GM18507 (cell line): ENCODE results near the gene SLC30A10.
A peak's percentile ranks its signal among the peaks of the same experiment; 100 is the strongest.
"Not testable (repeated sequence)": the region's sequence is repeated elsewhere in the genome, so short reads cannot be mapped to it uniquely, and the experiment has no call there.

Experiments used
- DNase-seq: peaks from one replicate; pipeline ENCODE4 v3.0.0; 2011; ENCODE audit warnings: low read depth; ENCODE audit not compliant: insufficient read length; ENCODE audit errors: extremely low spot score
- FAIRE-seq: peaks from 2 replicates; lab custom pipeline; 2011; peaks lifted over from hg19 to GRCh38; lab: Jason Lieb, UNC

Gene SLC30A10

DNA sequence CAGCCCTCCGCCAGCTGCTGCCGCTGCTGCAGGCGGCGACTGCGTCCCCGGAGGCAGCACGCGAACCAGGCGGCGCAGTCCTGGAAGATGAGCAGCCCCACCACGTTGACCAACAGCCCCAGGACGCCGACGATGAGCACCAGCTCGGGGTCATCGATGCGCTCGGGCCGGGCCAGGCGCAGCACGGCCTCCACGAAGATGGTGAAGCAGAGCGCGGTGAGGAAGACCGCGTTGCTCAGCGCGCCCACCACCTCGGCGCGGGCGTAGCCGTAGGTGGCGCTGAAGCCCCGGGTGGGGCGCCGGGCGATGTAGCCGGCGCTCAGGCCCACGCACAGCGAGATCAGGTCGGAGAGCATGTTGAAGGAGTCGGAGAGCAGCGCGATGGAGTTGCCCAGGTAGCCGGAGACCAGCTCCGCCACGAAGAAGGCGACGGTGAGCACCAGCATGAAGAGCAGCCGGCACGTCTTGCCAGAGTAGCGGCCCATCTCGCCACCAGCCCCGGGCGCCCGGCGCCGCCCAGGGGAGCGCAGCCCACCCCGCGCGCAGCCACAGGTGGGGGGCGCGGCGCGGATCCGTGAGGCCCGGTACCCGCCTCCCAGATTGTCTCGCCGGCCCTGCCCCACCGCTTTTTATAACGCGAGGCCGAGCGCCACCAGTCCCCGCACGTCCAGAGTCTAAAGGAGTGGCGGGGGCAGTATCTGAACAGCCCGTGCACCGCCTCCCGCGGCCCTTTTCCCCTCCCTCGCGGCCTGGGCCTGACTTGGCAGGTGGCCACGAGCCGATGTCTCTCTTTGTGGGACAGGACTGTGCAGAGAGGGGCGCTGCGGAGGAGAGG is at the start of gene SLC30A10:
SLC30A10 (minus strand) TSS at position 602 of the 835 bp plus-strand sequence; CDS start at position 485, 117 bp downstream.
- FAIRE-seq, result no peak

DNA sequence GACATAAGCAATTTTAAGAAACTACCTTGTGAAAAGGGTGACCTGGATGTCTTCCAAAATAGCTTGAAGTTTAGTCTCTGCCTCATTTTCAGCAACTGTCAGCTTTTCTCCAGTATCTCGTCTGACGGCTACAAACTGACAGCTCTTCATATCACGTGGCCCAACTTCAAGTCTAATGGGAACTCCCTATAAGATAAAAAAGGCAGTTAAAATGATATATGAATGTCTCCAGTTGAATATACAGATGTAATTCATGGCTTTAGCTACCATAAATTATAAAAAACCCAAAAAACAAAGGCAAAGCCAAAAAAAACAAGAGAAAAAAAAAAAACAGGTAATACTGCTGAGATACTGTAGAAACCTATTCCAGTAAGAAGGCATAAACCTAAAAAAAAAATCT is 44.9 kb upstream of the SLC30A10 start:
- FAIRE-seq (no peak), DNase-seq (no peak)

More for the DNA sequence above, at the start of gene SLC30A10:
- no peak for DNase-seq

DNA sequence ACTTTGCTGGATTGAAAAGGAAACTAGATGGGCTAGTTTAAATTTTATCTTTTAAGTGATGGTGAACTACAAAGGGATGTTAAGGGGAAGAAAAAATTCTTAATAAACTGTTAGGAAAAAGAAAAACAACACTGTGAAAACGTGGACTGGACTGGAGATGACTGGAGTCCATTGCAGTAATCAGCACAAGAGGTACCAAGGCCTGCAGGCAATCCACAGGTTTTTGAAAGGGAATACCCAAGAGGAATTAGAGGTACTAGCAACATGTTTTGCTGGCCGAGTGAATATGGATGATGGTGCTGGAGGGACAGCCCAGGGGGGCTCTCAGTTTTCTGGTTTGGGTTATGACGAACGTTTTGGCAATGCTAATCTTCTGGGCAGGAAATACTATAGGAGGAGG is 39.0 kb upstream of the SLC30A10 start:
- FAIRE-seq, result no peak

DNA sequence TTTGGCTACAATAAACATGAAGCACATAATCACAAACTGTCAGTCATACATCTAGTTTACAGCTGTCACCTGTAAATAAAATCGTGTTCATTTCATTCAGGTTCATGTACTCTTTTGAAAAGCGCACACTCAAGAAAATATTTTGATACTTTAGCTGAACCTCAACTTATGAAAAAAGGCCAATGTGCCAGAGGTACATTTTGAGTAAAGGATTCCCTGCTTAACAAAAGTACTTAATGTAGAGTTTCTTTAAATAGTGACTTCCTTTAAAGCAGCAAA is 37.7 kb upstream of the SLC30A10 start:
- FAIRE-seq (no peak), DNase-seq (no peak)

More for the DNA sequence above, 39.0 kb upstream of the SLC30A10 start:
- no peak for DNase-seq

DNA sequence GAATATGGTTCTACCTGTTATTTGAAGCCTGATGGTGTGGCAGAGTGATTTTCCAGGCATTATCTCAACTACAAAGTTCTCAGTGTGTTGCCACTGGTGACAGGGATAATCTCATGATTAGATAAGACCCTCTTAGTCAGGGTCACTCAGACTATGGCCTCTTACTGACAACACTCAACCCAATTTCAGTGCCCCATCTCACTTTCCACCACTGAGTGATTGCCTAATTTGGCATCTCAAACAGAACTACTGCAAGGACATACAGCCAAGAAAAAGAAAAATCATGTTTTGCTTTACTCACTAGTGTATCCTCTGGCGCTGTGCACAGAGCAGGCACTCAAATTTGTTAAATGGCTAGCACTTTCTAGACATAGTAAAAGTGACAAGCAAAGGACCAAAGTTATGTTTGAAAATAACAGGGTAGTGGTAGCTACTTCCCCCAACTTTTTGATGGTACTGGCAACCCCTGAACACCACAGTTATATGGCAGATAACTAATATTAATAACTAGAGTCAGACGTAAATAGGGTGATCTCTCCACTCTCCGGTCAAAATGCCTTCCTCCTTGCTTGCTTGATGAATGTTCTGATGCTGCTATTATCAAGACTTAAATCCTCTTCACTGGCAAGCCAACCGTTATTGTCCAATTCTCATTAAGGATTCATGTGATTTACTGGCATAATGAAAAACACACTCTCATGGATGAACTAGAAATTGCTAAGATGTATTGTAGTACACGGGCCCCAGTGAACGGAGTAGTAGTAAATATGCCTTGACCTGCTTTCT is 37.1 kb upstream of the SLC30A10 start:
- DNase-seq, result no peak
- FAIRE-seq, result no peak

DNA sequence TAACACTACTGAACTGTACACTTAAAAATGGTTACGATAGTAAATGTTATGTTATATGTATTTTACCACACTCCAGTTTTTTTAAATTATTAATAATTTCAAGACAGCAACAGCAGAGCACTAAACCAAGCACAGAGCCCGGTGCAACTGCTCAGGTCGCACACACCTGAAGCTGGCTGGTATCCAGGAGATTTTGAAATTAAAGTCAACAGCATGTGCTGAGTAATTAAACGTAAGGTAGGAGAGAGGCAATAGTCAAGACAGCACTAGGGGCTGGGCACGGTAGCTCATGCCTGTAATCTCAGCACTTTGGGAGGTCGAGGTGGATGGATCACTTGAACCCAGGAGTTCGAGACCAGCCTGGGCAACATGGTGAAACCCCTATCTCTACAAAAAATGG is 35.1 kb upstream of the SLC30A10 start:
- DNase-seq, result no peak
- FAIRE-seq, result no peak

DNA sequence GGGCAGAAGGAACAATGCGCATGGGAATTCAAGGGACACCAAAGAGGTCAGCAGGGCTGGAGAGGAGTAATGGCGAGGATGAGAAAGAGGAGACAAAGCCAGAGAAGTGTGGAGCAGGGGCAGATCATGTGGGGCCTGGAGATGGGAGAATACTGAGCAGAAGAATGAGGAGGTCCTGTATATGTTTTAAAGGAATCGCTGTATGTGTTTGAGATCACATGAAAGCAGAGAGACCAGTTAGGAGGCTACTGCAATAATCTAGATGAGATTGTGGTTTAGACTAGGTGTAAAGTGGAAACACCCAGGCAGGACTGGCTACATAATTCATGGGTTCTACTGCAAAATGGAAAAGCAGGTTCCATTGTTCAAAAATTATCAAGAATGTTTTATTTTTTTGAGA is 33.3 kb upstream of the SLC30A10 start:
- DNase-seq (no peak), FAIRE-seq (no peak)

DNA sequence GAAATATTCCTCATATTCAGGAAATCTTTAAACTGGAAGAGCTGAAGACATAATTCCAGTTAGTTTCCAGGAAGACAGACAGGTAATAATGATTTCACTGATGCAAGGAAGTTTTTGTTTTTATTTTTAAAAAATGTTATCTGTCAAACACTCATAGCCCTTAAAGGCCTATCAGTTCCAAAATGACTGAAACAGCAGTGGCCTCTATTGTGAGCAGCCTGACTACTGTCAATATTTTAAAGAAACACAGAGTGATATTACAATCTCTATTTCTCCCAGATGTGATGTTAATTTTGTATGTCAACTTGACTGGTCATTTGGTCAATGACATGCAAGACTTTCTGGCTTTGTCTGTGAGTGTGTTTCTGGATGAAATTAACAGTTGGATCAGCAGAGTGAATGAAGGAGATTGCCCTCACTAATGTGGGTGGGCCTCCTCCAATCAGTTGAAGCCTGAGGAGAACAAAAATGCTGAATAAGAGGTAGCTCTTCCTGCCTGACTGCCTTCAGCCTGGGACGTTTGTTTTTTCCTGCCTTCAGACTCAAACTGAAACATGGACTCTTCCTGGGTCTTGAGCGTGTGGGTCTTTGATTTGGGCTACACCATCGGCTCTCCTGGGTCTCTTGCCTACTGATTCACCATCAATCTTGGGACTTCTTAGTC is 31.3 kb upstream of the SLC30A10 start:
- no peak for DNase-seq
- FAIRE-seq, result no peak

DNA sequence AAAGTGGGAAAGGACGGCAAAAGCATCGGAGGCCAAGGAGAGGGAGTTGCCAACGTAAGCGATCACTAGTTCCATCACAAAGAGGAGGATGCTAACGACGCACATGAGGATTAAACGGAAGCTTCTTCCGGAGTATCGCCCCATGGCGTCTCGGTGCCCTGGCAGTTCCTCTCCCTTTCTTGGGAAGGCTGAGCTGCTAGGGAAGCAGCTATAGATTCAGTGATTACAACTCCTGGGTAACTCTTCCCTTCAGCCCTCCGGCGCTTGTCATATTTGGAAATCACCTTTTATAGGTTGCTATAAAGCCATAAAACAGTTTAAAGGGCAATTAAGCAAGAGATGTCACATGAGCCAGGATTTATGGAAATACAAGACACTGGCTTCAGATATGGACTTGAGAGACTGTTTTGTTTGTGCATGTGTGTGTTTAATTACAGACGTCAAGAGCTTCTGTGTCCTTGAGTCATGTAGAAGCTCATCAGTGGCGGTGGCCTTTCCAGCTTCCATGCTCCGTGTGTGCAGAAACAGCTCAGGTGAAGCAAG is 30.6 kb upstream of the SLC30A10 start:
- DNase-seq, result no peak
- no peak for FAIRE-seq

DNA sequence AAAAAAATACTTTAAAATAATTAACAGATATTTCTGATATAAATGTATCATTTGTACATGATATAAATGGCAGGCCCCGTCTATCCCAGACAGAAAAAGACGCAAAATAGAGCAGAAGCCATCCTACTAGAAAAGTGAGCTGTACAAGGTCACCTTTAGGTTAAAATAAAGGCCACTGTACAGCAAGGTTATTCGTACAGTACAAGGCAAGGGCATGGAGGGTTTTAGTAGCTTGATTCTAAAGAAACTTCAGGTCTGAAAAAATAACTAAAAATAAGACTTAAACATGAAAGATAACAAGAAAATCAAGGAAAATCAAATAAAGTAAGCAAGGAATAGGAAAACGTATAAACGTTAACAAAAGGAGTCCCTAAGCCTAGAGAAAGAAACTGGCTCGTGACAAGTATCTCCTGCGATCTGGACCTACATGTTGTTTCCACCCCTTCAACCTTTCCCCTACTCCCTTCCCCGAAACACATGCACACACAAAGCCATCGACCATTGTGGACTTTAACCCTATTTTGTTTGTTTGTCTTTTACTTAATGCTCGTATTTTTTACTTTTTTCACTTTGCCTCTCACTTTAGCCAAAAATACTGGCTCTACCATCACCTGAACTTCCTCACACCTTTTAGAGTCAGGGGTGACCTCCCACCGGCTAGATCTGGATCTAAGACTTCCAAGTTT is 26.5 kb upstream of the SLC30A10 start:
- DNase-seq (no peak), FAIRE-seq (no peak)

DNA sequence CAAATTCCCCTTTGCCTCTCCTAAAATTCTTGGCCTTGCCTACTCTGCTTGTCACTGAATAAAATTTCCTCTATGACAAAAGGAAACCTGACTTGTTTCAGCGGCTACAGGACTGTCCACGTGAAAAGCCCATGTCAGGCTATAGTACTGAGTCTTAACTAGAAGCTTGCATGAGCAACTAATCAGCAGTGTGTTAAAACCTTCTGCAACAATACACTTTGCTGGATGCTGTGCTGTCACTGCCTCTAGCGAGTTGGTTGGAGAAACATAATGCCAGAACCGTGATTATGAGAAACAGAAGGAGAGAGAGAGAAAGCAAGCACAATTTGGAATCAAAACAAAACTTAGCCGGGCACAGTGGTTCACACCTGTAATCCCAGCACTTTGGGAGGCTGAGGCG is 25.7 kb upstream of the SLC30A10 start:
- FAIRE-seq (no peak), DNase-seq (no peak)

DNA sequence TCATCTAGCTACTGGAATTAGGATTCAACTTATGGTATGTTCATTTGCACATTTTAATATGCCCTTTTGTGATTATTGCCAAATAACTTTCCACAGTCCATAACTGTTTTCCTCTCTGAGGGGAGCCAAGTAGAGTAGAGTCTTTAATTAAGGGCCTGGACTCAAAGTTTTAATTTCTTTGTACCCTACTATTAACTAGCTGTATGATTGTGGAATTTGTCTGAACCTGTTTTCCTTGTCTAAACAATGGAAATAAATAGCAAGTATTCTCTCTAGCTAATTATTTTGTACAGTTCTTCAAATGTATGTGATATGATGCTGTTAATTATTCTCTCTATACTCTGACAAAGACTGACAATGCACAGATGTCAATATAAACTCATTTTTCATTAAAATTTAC is 24.0 kb upstream of the SLC30A10 start:
- DNase-seq, result no peak
- FAIRE-seq, result no peak

DNA sequence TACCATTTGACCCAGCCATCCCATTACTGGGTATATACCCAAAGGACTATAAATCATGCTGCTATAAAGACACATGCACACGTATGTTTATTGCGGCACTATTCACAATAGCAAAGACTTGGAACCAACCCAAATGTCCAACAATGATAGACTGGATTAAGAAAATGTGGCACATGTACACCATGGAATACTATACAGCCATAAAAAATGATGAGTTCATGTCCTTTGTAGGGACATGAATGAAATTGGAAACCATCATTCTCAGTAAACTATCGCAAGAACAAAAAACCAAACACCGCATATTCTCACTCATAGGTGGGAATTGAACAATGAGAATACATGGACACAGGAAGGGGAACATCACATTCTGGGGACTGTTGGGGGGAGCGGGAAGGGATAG is 20.9 kb upstream of the SLC30A10 start:
- not testable (repeated sequence) for DNase-seq, FAIRE-seq

DNA sequence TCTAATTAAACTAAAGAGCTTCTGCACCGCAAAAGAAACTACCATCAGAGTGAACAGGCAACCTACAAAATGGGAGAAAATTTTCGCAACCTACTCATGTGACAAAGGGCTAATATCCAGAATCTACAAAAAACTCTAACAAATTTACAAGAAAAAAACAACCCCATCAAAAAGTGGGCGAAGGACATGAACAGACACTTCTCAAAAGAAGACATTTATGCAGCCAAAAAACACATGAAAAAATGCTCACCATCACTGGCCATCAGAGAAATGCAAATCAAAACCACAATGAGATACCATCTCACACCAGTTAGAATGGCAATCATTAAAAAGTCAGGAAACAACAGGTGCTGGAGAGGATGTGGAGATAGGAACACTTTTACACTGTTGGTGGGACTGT is 20.4 kb upstream of the SLC30A10 start:
- DNase-seq, FAIRE-seq: not testable (repeated sequence)

DNA sequence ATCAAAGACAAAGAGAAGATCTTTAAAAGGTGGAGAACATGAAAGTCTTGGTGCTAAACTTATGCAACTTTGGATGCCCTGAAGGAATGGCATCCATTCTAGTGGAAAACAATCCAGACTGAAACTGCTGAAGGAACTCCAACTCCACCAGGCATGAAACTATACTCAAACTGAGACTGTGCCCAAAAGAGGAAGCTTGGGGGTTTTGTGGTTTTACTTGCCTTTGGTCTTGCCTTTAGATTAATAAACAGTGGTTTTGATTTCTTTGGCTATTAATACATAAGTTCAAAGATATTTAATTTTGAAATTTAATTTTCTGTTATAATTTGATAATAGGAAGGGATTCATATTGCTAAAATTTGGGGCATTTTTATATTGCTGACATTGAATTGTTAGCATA is 17.4 kb upstream of the SLC30A10 start:
- peak; percentile 38 for FAIRE-seq
- no peak for DNase-seq

DNA sequence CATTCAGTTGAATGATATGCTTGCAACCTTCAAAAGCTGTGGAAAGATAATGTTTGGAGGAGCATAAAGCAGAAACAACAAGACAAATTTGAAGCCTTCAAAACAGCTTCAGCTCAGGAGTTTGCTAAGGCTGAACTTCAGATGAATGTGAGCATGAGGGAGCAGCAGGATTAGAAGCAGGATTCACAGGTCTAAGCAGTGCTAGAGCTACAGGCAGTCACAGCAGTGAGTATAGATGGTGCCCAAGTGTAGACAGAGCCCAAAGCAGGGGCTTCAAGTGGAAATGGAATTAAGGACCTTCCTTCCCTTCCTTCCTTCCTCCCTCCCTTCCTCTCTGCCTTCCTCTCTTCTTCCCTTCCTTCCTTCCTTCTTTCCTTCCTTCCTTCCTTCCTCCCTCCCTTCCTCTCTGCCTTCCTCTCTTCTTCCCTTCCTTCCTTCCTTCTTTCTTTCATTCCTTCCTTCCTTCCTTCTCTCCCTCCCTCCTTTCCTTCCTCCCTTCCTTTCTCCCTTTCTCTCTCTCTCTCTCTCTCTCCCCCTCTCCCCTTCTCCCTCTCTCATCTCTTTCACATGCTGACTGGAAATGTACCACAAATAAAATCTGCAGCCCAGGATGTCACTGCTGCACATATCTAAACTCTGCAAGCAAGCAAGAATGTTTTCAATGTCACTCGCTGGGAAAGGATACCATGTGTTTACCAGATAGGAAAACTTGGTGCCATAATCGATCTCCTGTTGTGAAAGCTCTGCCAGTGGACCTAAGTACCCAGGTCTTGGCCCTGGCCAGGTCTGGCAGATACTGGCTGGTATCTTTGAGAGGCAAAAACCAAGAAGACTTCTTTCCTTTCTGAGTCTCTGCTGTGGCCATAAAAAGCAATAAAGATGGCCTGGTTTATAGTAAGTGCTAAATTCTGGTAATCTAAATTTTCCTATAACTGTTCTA is 13.1 kb upstream of the SLC30A10 start:
- FAIRE-seq (no peak), DNase-seq (no peak)

DNA sequence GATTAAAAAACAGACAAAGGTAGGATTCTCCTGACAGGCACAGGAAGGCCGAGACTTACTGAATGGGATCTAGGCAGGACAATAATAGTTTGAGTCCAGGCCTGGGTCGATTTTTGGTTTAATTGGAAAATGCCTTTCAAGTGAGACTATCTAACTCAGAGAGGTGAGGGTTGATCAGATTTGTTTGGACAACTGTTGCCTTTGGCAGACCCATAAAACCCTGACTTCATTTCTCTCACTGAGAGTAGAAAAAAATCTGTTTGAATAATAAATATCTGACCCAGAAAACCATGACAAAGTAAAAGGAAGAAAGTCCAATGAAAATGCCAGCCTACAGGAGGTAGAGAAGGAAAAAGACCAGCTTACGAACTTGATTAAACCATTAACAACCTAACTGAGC is 12.3 kb upstream of the SLC30A10 start:
- DNase-seq (no peak), FAIRE-seq (no peak)

DNA sequence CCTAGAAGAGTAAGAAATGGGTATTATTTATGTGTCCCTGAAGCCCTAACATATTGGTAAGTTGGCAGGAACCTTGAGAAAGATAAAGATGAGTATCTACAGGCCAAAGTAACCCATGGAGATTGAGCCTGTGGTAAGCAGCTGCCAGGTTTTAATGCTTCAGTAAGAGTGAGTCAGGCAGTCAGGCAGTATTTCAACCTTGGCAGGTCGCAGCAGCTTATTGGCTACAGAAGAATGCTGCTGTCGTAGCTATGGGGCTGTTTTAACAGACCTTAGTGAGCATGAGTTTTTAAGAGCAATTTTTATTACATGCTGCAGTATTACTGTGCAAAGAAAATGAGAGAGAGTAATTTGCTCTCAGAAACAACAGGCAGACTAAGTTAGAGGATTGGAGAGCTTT is 10.3 kb upstream of the SLC30A10 start:
- FAIRE-seq, result no peak

DNA sequence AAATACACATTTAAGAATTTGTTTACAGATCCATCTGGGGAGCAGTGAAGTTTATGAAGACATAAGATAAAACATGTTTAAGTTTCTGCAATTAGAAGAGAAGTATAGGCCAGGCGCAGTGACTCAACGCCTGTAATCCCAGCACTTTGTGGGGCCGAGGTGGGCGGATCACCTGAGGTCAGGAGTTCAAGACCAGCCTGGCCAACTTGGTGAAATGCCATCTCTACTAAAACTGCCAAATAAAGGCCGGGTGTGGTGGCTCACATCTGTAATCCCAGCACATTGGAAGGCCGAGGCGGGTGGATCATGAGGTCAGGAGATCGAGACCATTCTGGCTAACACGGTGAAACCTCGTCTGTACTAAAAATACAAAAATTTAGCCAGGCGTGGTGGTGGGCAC is 5.4 kb upstream of the SLC30A10 start:
- FAIRE-seq, DNase-seq: not testable (repeated sequence)

More for the DNA sequence above, 10.3 kb upstream of the SLC30A10 start:
- DNase-seq, result no peak
